RWPE2 (cell line): Measurements from ENCODE around the gene TBC1D14.

Experiments used
- ATAC-seq: fragments of 200-7000 bp; cut with Tn5 transposase; 3 replicates; pipeline ENCODE4 v1.9.1; 2021; ENCODE audit warnings: low read depth
- DNase-seq: peaks from one replicate; pipeline ENCODE4 v3.0.0-alpha.2; 2020; ENCODE audit warnings: low spot score
- H3K27ac ChIP-seq: fragments of 450-650 bp; 2 replicates; pipeline ENCODE4 v1.5.1; 2017; ENCODE audit warnings: mild to moderate bottlenecking; ENCODE audit not compliant: poor library complexity, severe bottlenecking
- H3K27me3 ChIP-seq: fragments of 250-450 bp; sonication (Bioruptor Pico); 2 replicates; pipeline ENCODE4 v1.5.1; 2021; ENCODE audit warnings: mild to moderate bottlenecking, moderate library complexity; ENCODE audit not compliant: insufficient read depth, poor library complexity, severe bottlenecking
- H3K36me3 ChIP-seq: fragments of 250-450 bp; sonication (Bioruptor Pico); 2 replicates; pipeline ENCODE4 v1.5.1; 2020; ENCODE audit warnings: low read depth, mild to moderate bottlenecking, moderate library complexity
- H3K4me1 ChIP-seq: fragments of 250-450 bp; sonication (Bioruptor Pico); 2 replicates; pipeline ENCODE4 v1.5.1; 2021; ENCODE audit warnings: mild to moderate bottlenecking, moderate library complexity; ENCODE audit not compliant: insufficient read depth, poor library complexity, severe bottlenecking
- H3K4me3 ChIP-seq: fragments of 250-450 bp; sonication (Bioruptor Pico); 2 replicates; pipeline ENCODE4 v1.5.1; 2021; ENCODE audit warnings: mild to moderate bottlenecking, moderate library complexity; ENCODE audit not compliant: severe bottlenecking
- H3K9me3 ChIP-seq: fragments of 250-450 bp; sonication (Bioruptor Pico); 2 replicates; pipeline ENCODE4 v1.5.1; 2021; ENCODE audit warnings: mild to moderate bottlenecking, moderate library complexity; ENCODE audit not compliant: severe bottlenecking
- CTCF ChIP-seq: fragments of 450-650 bp; IDR thresholded peaks from one replicate; pipeline ENCODE4 v1.5.1; 2017; ENCODE audit warnings: mild to moderate bottlenecking, moderate library complexity; ENCODE audit not compliant: poor library complexity, severe bottlenecking

The TBC1D14 gene

GRCh38 chr4:6916587-6917460 is 7.2 kb downstream of the TBC1D14 start:
- 0 out of 3 replicates have a peak, but pooled peaks have one; percentile 32 for ATAC-seq
- no peak for DNase-seq
- Histone ChIP-seq H3K4me3 (no peak overlapping the region), H3K4me1 (peaks cover 6% of the 10 kb centered on the region), H3K9me3 (no peaks in the 10 kb centered on the region), H3K36me3 (no peaks in the 10 kb centered on the region), H3K27me3 (no peaks in the 10 kb centered on the region), H3K27ac (no peak overlapping the region)
- no peak for TF ChIP-seq CTCF

DNA sequence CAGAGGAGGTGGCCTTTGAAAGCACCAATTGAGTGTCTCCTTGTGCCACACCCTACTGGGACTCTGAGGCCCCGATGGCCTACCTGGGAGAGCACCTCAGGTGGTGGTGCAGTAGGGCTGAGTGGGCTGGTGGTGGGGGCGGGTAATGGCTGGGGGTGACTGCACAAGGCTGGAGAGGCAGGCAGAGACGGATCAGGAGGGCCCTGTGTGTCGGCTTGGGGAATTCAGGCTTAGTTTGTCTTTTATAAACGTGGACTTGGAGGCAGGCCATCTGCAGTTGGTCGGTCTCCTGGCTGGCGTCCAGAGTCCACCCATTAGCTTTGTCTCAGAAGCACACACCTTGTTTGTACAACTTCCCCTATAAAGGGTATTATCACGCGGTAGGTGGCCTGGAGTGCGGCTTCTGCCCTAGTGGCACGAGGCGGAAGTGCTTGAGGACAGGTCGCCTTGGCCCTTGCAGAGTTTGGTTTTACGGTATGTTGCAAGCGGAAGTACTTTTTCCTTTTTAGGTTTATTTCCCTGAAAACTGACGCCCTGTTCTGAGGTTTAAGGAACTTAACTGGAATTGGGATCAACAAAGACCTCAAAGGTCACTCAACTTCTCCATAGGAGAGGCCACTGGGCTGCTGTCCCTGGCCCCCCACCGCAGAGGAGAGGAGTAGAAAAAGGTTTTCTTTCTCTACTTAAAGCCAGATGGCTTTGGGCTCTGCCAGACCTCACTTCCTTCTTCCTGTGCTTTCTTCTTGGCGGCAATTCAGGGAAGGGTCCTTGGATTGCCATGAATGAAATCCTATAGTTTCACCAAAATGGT is 8.0 kb downstream of the TBC1D14 start:
- H3K4me3 ChIP-seq: no peak overlapping the region
- no peaks in the 10 kb centered on the region for H3K36me3 ChIP-seq
- no peak overlapping the region for H3K27ac ChIP-seq
- no peak for DNase-seq
- TF ChIP-seq CTCF: peak; percentile 27
- H3K9me3 ChIP-seq: no peaks in the 10 kb centered on the region
- H3K27me3 ChIP-seq: no peaks in the 10 kb centered on the region
- peaks cover 6% of the 10 kb centered on the region for H3K4me1 ChIP-seq
- peak; percentile 78 for ATAC-seq

GRCh38 chr4:6918338-6918737 is 8.7 kb downstream of the TBC1D14 start:
- Histone ChIP-seq H3K36me3 (peaks cover 2% of the 10 kb centered on the region; the same call in 1 of the 2 replicates), H3K9me3 (no peaks in the 10 kb centered on the region), H3K4me1 (peaks cover 6% of the 10 kb centered on the region), H3K27me3 (no peaks in the 10 kb centered on the region), H3K27ac (no peak overlapping the region), H3K4me3 (no peak overlapping the region)
- DNase-seq (no peak), ATAC-seq (no peak)
- TF ChIP-seq CTCF: no peak

- Histone ChIP-seq H3K27me3 (no peaks in the 10 kb centered on the region), H3K27ac (no peak overlapping the region), H3K36me3 (peaks cover 9% of the 10 kb centered on the region; the same call in 1 of the 2 replicates), H3K9me3 (no peaks in the 10 kb centered on the region), H3K4me1 (peaks cover 6% of the 10 kb centered on the region), H3K4me3 (no peak overlapping the region)
- ATAC-seq (no peak), DNase-seq (no peak)
- no peak for TF ChIP-seq CTCF
Observed at GRCh38 chr4:6920171-6920570, 10.5 kb downstream of the TBC1D14 start.
